Measurements from ENCODE around the gene AHNAK2.

Gene AHNAK2

GRCh38 chr14:104979758-104980610 is 1.8 kb upstream of the AHNAK2 start:
- ChIA-PET POLR2A (interaction anchor here (0.8 kb wide), 1 partner anchor 41 kb away, joined by 4 read pairs; the partner anchor contains the start of gene CDCA4), CTCF (no interaction called here)
- H3K9me3 ChIP-seq (ENCODE audit: control insufficient read depth, insufficient read depth, low read depth, low read length) = no peaks in the 10 kb centered on the region
- H3K27ac ChIP-seq (ENCODE audit: extremely low read depth, low read depth, low read length) = no peak overlapping the region
- H3K36me3 ChIP-seq (ENCODE audit: control insufficient read depth in 2 of 2, insufficient read depth in 1 of 2, low read length in 2 of 2) = no peaks in the 10 kb centered on the region
- H3K4me1 ChIP-seq (ENCODE audit: control insufficient read depth, insufficient read depth, low read length) = peaks cover 5% of the 10 kb centered on the region; the same call in 1 of the 2 replicates
- no peak overlapping the region for H3K4me3 ChIP-seq (ENCODE audit: low read depth, low read length)
- TF ChIP-seq ZNF560 (tag by site-specific recombination; IDR thresholded peaks at IDR 0.05; ENCODE audit: borderline replicate concordance) (no peak), ZSCAN16 (tag by site-specific recombination; IDR thresholded peaks at IDR 0.05) (no peak), GLIS1 (tag by site-specific recombination; IDR thresholded peaks at IDR 0.05) (peak; percentile 12; the same call in 1 of the 2 replicates), ZNF37A (tag by site-specific recombination; IDR thresholded peaks at IDR 0.05) (no peak), ZNF16 (tag by site-specific recombination; IDR thresholded peaks at IDR 0.05; ENCODE audit: low read depth) (no peak), HOXA7 (CRISPR knock-in tag; IDR thresholded peaks at IDR 0.05; ENCODE audit: borderline replicate concordance) (no peak), ZSCAN5A (tag by site-specific recombination; IDR thresholded peaks at IDR 0.05) (no peak), PRDM1 (tag by site-specific recombination; IDR thresholded peaks at IDR 0.05) (no peak), AEBP2 (tag by site-specific recombination; IDR thresholded peaks at IDR 0.05; ENCODE audit: borderline replicate concordance) (no peak), ZFP69B (tag by site-specific recombination; IDR thresholded peaks at IDR 0.05) (peak; percentile 65), PRDM4 (tag by site-specific recombination; IDR thresholded peaks at IDR 0.05) (no peak), SP3 (tag by site-specific recombination; IDR thresholded peaks at IDR 0.05) (no peak), ZNF580 (tag by site-specific recombination; IDR thresholded peaks at IDR 0.05) (no peak), FEZF1 (tag by site-specific recombination; IDR thresholded peaks at IDR 0.05) (no peak), ZSCAN23 (tag by site-specific recombination; IDR thresholded peaks at IDR 0.05) (no peak; the same call in 1 of the 2 replicates), ZNF610 (tag by site-specific recombination; IDR thresholded peaks at IDR 0.05; ENCODE audit: borderline replicate concordance) (no peak), ZNF335 (tag by site-specific recombination; conservative IDR thresholded peaks at IDR 0.05) (no peak), ZNF391 (tag by site-specific recombination; IDR thresholded peaks at IDR 0.05; ENCODE audit: borderline replicate concordance, low read depth) (no peak), ZBTB11 (tag by site-specific recombination; conservative IDR thresholded peaks at IDR 0.05; ENCODE audit: low read depth) (no peak), ZNF239 (tag by site-specific recombination; IDR thresholded peaks at IDR 0.05) (no peak), ZNF10 (tag by site-specific recombination; IDR thresholded peaks at IDR 0.05) (no peak), ZNF48 (tag by site-specific recombination; IDR thresholded peaks at IDR 0.05) (no peak), ZNF624 (tag by site-specific recombination; IDR thresholded peaks at IDR 0.05) (0 out of 2 replicates have a peak, but pooled peaks have one; percentile 32), ZNF211 (tag by site-specific recombination; IDR thresholded peaks at IDR 0.05; ENCODE audit: low read depth) (no peak), ZNF629 (tag by site-specific recombination; IDR thresholded peaks at IDR 0.05) (no peak), ZNF670 (tag by site-specific recombination; IDR thresholded peaks at IDR 0.05; ENCODE audit: low read depth) (no peak), ZNF155 (tag by site-specific recombination; IDR thresholded peaks at IDR 0.05) (no peak), ZNF366 (tag by site-specific recombination; conservative IDR thresholded peaks at IDR 0.05) (no peak), ZNF132 (tag by site-specific recombination; IDR thresholded peaks at IDR 0.05; ENCODE audit: borderline replicate concordance) (no peak), IKZF3 (tag by site-specific recombination; IDR thresholded peaks at IDR 0.05) (no peak)

Data from HEK293 (cell line).